GM11168 (cell line): ENCODE results near the gene GRK6.
"Not testable (repeated sequence)": the region's sequence is repeated elsewhere in the genome, so short reads cannot be mapped to it uniquely, and the experiment has no call there.

ENCODE experiments used
- in situ Hi-C: fragments of 300-500 bp; cut with MboI; formaldehyde crosslinking; loops from one replicate; pipeline ENCODE4 v1.12.0; 2022; ENCODE audit warnings: low sequenced_read_pairs; ENCODE audit not compliant: unreplicated experiment

The GRK6 gene

DNA sequence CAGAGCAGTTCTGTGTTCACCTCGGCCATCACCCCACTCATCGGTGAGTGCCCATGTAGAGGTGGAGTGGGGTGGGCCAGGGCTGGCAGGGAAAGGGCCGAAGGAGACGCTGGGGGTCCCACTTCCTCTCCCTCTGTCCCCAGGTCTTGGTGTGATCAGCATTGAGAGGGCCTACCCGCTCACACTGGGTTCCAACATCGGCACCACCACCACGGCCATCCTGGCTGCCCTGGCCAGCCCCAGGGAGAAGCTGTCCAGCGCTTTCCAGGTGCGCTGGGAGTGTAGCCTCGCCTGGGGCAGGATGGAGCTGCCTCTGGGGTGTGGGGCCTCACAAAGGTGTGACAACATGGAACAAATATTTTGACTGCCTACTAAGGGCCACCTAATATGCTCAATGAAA is 29.7 kb upstream of the GRK6 start:
- in situ Hi-C loops: no loop called here

DNA sequence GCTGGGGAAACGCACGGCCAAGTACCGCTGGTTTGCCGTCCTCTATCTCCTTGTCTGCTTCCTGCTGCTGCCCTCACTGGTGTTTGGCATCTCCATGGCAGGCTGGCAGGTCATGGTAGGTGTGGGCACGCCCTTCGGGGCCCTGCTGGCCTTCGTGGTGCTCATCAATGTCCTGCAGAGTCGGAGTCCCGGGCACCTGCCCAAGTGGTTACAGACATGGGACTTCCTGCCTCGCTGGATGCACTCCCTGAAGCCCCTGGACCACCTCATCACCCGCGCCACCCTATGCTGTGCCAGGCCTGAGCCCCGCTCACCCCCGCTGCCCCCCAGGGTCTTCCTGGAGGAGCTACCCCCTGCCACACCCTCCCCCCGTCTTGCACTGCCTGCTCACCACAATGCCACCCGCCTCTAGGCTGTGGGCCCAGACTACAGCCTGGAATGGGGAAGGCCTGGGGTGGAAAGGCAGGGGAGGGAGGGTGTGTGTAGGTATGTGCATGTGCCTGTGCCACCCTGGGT is 28.5 kb upstream of the GRK6 start:
- in situ Hi-C loops: no loop called here

DNA sequence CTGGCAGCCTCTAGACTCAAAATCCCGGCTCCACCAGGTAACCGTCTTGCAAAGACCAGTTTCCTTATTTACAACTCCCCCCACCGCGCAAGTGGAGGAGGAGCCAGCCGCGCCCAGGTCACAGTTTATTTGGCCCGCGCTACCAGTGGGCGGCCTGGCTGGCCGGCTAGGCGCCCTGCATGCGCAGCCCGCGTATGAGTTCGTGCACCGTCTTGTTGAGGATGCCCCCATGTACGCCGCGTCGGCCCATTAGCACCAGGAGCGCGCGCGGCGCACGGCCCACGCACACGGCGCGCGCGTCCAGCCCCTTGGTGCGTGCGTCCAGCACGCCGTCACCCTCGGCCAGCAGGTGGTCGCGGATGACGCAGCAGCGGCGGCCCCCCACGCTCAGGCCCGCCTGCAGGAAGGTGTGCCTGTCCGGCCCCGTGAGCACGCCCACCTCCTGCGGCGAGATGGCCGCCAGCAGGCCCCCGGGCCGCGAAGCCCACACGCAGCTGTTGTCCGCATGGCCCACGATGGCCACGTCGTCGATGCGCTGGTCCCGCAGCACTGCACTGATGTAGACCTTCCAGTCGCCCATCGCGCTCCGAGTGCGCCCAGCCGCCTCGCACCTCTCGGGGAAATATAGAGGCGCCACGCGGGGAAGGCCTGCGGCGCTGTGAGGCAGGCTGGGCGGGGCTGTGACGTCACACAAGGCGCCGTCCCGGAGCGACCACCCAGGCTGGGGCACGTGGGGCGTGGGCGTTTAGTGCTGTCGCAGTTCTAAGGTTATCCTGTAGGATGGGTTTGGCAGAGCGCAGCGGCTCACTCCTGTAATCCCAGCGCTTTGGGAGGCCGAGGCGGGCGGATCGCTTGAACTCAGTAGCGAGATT is 26.2 kb upstream of the GRK6 start, which contains the start of gene PFN3:
TSS of gene PFN3 (minus strand) at position 665 of the 872 bp plus-strand sequence. CDS start at position 580, 85 bp downstream.
- in situ Hi-C loops: no loop called here

DNA sequence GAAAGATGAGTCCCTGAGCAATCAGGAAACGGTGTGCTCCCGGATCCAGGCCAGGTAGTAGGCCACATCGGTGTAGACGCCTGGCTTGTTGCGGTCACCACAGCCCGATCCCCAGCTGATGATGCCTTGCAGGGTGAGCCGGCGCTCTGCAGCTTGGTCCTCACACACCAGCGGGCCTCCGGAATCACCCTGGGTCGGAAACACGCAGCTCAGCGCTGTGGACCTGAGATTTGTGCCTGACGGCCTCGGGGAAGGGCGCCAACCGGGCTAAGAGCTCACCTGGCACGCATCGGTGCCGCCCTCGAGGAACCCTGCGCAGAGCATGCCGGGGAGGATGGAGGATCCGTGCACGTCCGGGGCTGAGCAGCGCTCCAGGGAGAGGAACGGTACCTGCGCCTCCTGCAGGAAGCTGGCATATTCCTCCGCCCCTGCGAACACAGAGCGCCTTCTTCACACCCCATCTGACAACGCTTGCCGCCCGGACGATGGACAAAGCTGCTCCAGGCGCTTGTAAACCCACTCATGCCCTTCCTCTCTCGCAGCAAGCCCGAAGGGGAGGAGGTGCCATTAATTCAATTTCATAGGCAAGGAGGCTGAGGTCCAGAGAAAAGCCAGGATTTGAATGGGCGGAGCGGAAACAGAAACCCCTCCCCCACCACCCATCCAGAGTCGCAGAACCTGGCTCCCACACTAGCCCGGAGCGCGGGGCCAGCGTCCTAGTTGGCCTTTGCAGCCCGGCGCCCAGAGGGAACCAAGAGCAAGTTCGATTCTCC is 24.0 kb upstream of the GRK6 start:
- in situ Hi-C loops: no loop called here

DNA sequence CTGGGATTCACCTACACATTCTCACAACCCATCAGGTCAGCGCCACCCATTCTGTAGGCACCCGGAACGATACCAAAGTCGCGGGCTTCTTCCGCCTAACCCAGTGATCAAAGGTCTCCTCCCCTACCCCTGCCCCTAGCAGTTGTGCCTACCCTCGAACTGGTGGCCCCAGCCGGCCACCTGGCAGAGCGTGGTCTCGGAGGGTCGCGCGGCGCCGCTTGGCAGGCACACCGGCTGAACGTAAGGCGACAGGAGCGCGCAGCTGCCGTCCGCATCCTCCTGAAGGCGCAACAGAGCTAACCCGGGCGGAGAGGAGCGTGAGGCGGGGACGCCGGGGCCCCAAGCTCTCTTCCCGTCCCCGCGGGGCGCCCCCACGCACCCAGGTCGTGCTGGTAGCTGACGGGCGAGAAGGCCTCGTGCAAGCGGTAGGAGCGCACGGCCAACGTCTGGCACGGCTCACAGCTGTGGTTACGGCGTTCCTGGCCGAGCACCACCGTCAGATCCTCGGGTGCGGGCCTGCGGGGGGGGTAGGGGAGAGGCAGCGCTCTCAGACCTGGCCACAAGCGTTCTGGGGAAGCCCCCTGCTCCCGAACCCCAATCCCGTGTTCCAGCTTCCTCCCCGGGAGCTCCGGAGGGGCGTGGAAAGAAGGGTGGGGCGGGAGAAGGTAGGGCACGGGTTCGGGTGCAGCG is 23.2 kb upstream of the GRK6 start:
- in situ Hi-C loops: no loop called here

DNA sequence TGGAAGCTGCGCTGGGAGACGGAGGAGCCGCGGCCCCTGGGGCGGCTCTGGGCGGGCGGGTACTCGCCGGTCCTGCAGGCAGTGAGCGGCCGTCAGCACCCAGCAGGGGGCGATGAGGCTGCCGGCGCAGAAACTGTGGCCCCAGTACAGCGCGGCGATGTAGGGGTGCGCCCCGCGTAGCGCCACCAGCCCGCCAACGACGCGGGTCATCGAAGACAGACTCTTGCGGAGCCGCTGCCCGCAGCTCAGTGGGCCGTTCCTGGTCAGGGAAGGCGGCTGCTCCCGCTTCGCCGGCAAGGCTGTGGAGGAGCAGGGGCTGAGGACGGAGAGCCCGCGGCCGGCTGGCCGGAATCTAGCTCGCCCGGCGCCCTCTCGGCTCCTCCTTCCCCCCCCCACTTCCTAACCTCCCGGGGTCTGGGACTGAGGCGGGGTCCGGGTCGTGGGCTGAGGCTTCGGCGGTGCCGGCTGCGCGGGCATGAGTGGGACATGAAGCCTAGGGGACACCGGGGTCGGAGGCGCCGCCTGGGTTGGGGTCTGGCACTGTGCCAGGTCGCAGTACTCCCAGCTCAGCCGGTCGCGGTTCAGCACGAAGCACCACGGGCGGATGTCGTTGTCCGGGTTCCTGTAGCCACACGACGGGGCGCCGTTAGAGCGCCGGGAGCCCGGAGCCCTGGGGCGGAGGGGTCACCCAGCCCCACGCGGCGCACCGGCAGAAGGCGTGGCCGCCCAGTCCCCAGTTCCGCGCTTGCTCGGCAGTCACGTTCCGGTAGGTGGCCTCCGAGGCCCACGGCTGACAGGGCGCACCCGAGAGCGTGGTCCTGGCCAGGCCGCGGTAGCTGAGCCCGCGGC is 22.5 kb upstream of the GRK6 start:
- in situ Hi-C loops: no loop called here

DNA sequence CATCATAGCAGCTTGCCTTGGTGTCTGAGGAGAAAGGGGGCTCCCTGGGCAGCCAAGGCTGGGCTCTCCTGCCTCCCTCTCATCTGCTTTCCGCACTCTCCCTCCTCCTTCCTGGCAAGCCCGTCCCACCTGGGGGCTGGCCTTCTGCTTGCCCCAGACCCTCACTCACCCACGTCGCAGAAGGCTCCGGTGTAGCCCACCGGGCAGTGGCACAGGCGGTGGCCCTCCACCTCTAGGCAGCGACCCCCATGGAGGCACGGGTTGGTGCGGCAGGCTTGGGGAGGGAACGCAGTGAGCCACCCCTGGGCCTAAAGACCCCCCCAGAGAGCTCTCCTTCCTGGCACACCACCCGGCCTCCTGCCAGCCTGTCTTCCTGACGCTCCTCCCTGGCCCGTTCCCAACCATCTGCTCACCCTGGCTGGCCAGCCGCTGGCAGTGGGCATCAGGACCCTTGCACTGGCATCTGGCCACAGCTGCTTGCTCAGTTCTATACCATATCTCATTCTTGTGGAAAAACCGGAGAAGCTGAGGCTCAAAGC is 21.8 kb upstream of the GRK6 start:
- in situ Hi-C loops: loop anchor here (5.0 kb wide), 1 partner anchor 43 kb away; the partner anchor contains the start of gene PRR7

DNA sequence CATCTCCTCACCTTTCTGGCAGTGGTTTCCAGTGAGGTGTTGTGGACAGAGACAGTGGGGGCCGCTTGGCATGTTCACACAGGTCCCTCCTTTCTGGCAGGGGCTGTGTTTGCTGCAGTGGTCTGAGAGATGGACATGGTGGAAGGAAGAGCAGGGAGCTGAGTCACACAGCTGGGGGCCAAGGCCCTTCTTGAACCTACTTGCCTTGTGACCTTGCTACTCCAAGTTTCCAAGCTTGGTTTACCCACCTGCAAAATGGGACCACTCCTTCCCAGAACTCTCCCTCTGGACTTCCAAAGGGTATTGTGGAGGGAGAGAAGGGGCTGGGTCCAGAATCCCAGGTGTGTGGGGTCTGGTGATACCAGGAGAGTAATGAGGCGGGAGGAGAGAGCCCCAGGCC is 21.2 kb upstream of the GRK6 start:
- in situ Hi-C loops: loop anchor here (5.0 kb wide), 1 partner anchor 42 kb away; the partner anchor contains the start of gene PRR7

DNA sequence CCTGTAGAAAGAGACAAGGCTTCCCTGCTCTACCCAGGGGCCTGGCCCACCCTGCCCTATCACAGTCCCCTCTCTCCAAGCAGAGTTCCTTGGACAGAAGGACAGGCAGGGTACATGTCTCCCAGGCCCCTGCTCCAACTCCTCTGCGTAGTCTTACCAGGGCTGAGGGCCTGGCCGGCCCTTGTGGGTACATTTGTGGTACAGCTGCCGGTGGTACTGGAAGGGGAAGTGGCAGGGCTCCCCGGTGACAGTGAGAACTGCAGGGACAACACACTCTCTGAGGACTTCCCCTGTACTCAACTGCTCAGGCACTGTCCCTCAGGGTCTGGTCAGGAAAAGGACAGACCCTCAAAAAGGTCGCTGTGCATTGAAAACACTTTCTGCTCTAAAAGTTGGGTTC is 20.7 kb upstream of the GRK6 start:
- in situ Hi-C loops: loop anchor here (5.0 kb wide), 1 partner anchor 41 kb away; the partner anchor contains the start of gene PRR7

DNA sequence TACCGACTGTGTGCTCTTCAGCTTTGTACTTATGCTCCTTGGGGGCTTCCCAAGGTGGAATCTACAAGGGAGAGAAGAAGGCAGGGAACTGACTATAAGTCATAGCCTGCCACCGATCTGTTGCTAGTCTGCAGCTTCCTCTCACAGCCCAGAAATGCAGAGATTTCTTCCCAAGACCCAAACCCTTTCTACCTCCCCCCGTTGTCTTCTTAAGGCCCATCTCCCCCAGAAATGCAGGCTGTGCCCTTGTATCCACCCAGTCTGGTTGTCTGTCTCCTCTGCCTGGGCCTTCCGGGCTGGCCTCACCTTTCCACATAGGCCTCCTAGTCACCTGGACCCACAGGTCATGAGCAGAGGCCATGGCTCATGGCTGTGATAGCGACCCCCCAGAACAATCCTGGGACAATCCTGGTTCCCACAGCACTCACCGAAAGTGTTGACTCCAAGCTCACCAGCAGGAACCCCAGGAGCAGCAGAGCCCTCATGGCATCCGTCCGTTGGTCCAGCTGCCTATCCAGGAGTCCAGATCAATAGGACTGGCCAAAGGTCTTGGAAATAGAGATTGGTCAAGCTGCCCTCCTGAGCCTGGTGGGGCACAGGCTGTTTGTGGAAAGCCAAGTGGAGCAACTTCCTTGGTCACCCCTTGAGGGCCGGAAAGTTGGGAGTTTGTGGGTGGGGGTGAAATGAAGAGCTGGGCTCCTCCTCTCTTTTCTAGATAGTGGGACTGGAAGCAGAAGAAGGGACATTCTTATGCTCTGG is 17.3 kb upstream of the GRK6 start, which contains the start of gene F12:
TSS of gene F12 (minus strand) at position 522 of the 759 bp plus-strand sequence. CDS start at position 485, 37 bp downstream.
- in situ Hi-C loops: loop anchor here (5.0 kb wide), 1 partner anchor 38 kb away; the partner anchor contains the start of gene PRR7

DNA sequence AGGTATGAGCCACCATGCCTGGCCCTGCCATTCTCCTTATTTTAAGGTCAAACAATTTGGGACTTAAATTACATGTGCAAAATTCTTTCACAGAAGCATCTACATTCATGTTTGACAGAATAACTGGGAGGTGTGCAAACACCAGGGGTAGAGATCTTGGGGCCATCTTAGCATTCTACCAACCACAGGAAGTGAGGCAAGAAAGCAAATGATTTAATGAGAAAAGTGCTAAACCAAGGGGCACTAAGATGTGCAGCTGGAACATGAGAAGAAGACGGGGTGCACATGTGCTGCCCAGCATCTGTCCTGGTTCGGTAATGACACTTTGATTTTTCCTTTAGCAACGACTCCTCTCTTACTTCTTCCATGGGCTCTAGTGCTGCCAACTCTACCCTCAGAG is 15.9 kb upstream of the GRK6 start:
- in situ Hi-C loops: no loop called here

DNA sequence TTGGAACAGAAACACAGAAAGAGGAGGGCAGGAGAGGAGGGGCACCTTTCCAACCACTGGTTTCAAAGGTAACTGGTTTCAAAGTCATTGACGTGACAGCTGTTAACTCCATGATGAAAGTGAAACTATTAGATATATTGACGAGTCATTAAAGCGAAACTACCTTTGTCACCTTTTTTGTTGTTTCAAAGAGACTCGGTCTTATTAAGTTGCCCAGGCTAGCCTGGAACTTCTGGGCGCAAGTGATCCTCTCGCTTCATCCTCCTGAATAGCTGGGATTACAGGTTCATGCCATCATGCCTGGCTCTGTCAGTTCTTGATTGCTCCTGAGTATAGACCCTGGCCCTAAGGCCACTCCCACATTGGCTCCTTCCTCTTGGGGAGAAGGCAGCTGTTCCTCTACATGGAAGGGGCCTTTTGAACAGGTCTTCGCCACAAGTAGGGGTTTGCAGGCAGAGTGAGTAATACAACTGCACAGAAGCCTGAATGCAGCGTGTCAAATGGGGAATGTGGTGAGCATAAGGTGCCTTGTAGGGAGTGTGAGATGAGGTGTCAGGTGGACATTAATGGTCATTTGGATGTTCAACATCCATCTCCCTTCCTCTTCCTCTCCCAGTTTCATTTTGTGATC is 13.8 kb upstream of the GRK6 start:
- in situ Hi-C loops: no loop called here

DNA sequence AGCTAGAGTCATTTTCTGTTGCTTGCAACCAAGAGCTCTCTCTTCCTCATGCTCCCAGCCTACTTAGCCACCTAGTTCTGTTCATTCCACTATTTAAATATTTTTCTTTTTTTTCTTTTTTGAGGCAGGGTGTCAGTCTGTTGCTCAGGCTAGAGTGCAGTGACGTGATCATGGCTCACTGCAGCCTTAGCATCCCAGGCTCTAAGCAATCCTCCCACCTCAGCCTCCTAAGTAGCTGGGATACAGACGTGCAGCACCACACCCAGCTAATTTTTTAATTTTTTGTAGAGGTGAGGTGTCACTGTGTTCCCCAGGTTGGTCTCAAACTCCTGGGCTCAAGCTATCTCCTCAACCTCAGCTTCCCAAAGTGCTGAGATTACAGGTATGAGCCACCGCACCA is 12.0 kb upstream of the GRK6 start:
- in situ Hi-C loops: no loop called here

DNA sequence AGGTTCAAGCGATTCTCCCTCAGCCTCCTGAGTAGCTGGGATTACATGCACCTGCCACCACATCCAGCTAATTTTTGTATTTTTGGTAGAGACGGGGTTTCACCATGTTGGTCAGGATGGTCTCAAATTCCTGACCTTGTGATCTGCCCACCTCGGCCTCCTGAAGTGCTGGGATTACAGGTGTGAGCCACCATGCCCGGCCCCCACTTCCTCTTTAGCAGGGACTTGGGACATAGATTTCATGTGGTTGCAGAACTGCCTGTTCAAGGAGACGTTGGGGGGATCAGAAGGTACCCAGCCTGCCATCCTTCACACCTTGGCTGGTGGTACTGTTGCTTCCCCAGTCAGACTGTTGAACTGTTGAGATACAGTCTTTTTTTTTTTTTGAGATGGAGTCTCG is 9.4 kb upstream of the GRK6 start:
- in situ Hi-C loops: not testable (repeated sequence)

DNA sequence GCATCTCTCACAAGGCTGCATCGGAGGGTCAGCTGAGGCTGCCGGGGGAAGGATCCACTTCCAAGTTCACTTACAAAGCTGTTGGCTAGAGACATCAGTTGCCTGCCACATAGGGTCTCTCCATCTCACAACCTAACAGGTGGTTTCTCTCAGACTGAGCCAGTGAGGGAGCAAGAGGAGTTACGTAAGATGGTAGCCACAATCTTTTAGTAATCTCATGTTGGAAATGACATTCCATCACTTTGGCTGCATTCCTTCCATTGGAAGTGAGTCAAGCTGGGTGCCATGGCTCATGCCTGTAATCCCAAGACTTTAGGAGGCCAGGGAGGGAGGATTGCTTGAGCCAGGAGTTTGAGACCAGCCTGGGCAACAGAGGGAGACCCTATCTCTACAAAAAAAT is 7.4 kb upstream of the GRK6 start:
- in situ Hi-C loops: no loop called here

DNA sequence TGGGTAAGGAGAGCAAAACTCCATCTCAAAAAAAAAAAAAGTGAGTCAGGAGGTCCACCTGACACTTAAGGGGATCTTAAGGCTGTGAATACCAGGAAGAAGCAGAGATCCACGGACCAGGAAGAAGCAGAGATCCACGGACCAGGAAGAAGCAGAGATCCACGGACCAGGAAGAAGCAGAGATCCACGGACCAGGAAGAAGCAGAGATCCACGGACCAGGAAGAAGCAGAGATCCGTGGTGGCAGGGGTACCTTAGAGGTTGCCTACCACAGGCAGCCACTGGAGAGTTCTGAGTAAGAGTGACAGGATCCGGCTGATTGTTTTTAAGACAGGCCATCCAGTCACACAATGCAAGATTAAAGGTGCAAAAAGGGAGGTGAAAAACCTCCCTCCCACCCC is 6.0 kb upstream of the GRK6 start:
- in situ Hi-C loops: not testable (repeated sequence)

DNA sequence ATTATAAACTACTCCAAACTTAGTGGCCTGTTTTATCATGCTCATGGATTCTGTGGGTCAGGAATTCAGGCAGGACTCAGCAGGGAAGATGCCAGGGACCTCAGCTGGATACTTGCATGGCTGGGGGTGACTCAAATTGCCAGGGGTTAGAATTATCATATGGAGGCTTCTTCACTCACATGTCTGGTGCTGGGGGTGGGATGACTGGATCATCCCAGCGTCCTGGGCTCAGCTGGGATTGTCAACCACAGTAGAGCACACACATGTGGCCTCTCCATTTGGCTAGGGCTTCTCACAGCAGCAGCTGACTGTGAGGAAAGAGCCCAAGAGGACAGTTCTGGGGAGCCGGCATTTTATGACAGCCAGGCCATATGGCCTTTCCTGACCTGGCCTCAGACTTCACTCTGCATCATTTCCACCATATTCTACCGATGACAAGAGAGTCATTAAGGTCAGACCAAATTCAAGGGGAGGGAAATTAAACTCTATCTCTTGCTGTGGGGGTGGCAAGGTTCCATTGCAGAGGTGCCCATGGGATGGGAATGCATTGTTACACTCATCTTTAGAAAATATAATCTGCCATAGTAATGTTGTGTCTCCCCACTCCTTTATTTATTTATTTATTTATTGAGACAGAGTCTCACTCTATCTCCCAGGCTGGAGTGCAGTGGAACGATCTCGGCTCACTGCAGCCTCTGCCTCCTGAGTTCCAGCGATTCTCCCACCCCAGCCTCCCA is 5.2 kb upstream of the GRK6 start:
- in situ Hi-C loops: no loop called here
